HepG2 (cell line): Measurements from ENCODE around the gene SNAI3. TPM values are rescaled to one million over a fixed set of nuclear protein-coding genes. Genes with fewer than 3 reads are reported as not detected.

Experiments
- ESRRA ChIP-seq: sonication (generic); formaldehyde crosslinking; IDR thresholded peaks from 2 replicates; pipeline ENCODE4 v1.5.1; 2020; ENCODE audit warnings: mild to moderate bottlenecking, low read depth, missing genetic modification reagents
- IKZF5 ChIP-seq: IDR thresholded peaks from 2 replicates; pipeline ENCODE4 v1.6.1; 2018; ENCODE audit warnings: missing genetic modification reagents, mild to moderate bottlenecking, missing compliant biosample characterization
- NRL ChIP-seq: sonication (generic); formaldehyde crosslinking; IDR thresholded peaks from 2 replicates; pipeline ENCODE4 v1.5.0; 2020; ENCODE audit warnings: missing genetic modification reagents, mild to moderate bottlenecking, moderate library complexity, borderline replicate concordance
- PATZ1 ChIP-seq: sonication (generic); formaldehyde crosslinking; IDR thresholded peaks from 2 replicates; pipeline ENCODE4 v1.4.0; 2020; ENCODE audit warnings: missing genetic modification reagents
- PBX3 ChIP-seq: sonication (generic); formaldehyde crosslinking; IDR thresholded peaks from 2 replicates; pipeline ENCODE4 v1.8.1; 2023; ENCODE audit warnings: missing genetic modification reagents, inconsistent platforms, borderline replicate concordance
- PRMT3 ChIP-seq: sonication (generic); formaldehyde crosslinking; IDR thresholded peaks from 2 replicates; pipeline ENCODE4 v1.8.1; 2022; ENCODE audit warnings: low read depth, mild to moderate bottlenecking, moderate library complexity, missing genetic modification reagents, borderline replicate concordance
- SALL2 ChIP-seq: sonication (generic); formaldehyde crosslinking; IDR thresholded peaks from 2 replicates; pipeline ENCODE4 v1.8.1; 2023; ENCODE audit warnings: mild to moderate bottlenecking, missing genetic modification reagents, inconsistent platforms
- SNRNP70 ChIP-seq: fragments of 200-400 bp; formaldehyde crosslinking; IDR thresholded peaks from 2 replicates; pipeline ENCODE4 v1.6.1; 2017; ENCODE audit warnings: mild to moderate bottlenecking, low read depth, low read length, moderate library complexity
- ZFP91 ChIP-seq: sonication (generic); formaldehyde crosslinking; IDR thresholded peaks from 2 replicates; pipeline ENCODE4 v1.9.0; 2022; ENCODE audit warnings: missing genetic modification reagents, mild to moderate bottlenecking, borderline replicate concordance
- ZNF230 ChIP-seq: sonication (generic); formaldehyde crosslinking; IDR thresholded peaks from 2 replicates; pipeline ENCODE4 v1.4.0; 2020; ENCODE audit warnings: mild to moderate bottlenecking, missing genetic modification reagents
- ZNF251 ChIP-seq: sonication (generic); formaldehyde crosslinking; IDR thresholded peaks from 2 replicates; pipeline ENCODE4 v1.9.0; 2021; ENCODE audit warnings: mild to moderate bottlenecking, missing genetic modification reagents
- ZNF432 ChIP-seq: sonication (generic); formaldehyde crosslinking; IDR thresholded peaks from 2 replicates; pipeline ENCODE4 v1.5.0; 2020; ENCODE audit warnings: missing genetic modification reagents, mild to moderate bottlenecking, borderline replicate concordance
- ZNF749 ChIP-seq: sonication (generic); formaldehyde crosslinking; IDR thresholded peaks from 2 replicates; pipeline ENCODE4 v1.8.0; 2022; ENCODE audit warnings: mild to moderate bottlenecking, missing genetic modification reagents, moderate library complexity, borderline replicate concordance
- ZNF75D ChIP-seq: sonication (generic); formaldehyde crosslinking; IDR thresholded peaks from 2 replicates; pipeline ENCODE4 v1.8.1; 2023; ENCODE audit warnings: missing genetic modification reagents, mild to moderate bottlenecking, borderline replicate concordance
- ZNF841 ChIP-seq: sonication (generic); formaldehyde crosslinking; IDR thresholded peaks from 2 replicates; pipeline ENCODE4 v1.8.1; 2023; ENCODE audit warnings: missing genetic modification reagents, borderline replicate concordance
- polyA plus RNA-seq, 8 experiments: library from polyadenylated mRNA; depleted of rRNA in 3 of 8; stranded (reverse) in 7 of 8; unstranded in 1 of 8; fragments of >200 nt; fragmentation: Illumina TruSeq in 4 of 8; extraction: Trizol in 4 of 8; gene quantifications; 2 replicates each; pipeline versions ENCODE4 v1.2.1 to v1.2.3, GENCODE V29; 2011 to 2016; ENCODE audit warnings: low read depth in 4 of 8, missing spikeins in 1 of 8, mixed read lengths in 1 of 8; ENCODE audit not compliant: insufficient read depth in 1 of 8
- total RNA-seq, 5 experiments: library from RNA; depleted of rRNA; stranded (reverse); fragments of >200 nt; fragmentation: Illumina TruSeq; extraction: Trizol; gene quantifications; 2 replicates each; pipeline ENCODE4 v1.2.3, GENCODE V29; 2016; ENCODE audit warnings: low read depth in 1 of 5
- TF ChIP-seq, protein P1 (sequence below): IDR thresholded peaks from 2 replicates; pipeline ENCODE4 v1.6.1; 2016; ENCODE audit warnings: low read depth, missing genetic modification reagents, missing compliant biosample characterization

SNAI3 gene
- total and polyA plus RNA-seq, 2 of the 13 experiments (the other 11 are each of a cell fraction or from before 2014, with no cell fraction given), result 0.09 to 0.18 TPM

DNA sequence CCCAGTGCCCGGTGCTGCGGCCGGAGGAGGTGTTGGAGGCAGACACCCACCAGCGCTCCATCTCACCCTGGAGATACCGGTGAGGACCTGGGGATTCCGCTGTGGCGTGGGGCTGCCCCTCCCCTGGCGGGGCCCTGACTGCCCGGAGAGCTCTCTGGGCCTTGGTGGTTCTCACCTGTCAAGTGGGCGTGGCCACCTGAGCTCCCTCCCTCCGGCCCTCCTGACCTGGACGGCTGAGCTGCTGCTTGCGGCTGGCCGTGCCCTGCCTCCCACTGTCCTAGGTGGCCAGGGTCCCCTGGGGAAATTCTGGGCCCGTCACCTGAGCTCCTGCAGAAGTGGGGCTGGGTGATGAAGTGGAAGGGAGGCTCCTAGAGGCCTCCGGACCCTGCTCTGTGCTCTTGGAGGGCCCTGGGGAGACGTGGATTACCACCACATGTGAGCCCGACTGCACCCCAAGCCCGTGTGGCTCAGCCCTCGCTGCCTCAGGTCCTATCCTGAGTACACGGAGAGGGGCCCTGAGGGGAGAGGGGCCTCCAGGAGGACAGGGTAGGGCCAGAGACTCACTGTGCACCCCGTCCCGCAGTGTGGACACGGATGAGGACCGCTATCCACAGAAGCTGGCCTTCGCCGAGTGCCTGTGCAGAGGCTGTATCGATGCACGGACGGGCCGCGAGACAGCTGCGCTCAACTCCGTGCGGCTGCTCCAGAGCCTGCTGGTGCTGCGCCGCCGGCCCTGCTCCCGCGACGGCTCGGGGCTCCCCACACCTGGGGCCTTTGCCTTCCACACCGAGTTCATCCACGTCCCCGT lies 46.9 kb downstream of the SNAI3 start (continued):
- TF ChIP-seq PBX3 (no peak), ZNF749 (CRISPR knock-in tag) (no peak), SNRNP70 (no peak), ZNF230 (CRISPR knock-in tag) (no peak), ZNF75D (CRISPR knock-in tag) (no peak), ZNF841 (CRISPR knock-in tag) (no peak), ZNF432 (CRISPR knock-in tag) (no peak), PATZ1 (CRISPR knock-in tag) (no peak), SALL2 (CRISPR knock-in tag) (no peak), ESRRA (no peak), PRMT3 (CRISPR knock-in tag) (no peak), ZFP91 (CRISPR knock-in tag) (peak; percentile 70; the same call in 1 of the 2 replicates), NRL (0 out of 2 replicates have a peak, but pooled peaks have one; percentile 41), ZNF251 (CRISPR knock-in tag) (no peak), IKZF5 (CRISPR knock-in tag) (no peak)
- TF ChIP-seq, protein P1, sequence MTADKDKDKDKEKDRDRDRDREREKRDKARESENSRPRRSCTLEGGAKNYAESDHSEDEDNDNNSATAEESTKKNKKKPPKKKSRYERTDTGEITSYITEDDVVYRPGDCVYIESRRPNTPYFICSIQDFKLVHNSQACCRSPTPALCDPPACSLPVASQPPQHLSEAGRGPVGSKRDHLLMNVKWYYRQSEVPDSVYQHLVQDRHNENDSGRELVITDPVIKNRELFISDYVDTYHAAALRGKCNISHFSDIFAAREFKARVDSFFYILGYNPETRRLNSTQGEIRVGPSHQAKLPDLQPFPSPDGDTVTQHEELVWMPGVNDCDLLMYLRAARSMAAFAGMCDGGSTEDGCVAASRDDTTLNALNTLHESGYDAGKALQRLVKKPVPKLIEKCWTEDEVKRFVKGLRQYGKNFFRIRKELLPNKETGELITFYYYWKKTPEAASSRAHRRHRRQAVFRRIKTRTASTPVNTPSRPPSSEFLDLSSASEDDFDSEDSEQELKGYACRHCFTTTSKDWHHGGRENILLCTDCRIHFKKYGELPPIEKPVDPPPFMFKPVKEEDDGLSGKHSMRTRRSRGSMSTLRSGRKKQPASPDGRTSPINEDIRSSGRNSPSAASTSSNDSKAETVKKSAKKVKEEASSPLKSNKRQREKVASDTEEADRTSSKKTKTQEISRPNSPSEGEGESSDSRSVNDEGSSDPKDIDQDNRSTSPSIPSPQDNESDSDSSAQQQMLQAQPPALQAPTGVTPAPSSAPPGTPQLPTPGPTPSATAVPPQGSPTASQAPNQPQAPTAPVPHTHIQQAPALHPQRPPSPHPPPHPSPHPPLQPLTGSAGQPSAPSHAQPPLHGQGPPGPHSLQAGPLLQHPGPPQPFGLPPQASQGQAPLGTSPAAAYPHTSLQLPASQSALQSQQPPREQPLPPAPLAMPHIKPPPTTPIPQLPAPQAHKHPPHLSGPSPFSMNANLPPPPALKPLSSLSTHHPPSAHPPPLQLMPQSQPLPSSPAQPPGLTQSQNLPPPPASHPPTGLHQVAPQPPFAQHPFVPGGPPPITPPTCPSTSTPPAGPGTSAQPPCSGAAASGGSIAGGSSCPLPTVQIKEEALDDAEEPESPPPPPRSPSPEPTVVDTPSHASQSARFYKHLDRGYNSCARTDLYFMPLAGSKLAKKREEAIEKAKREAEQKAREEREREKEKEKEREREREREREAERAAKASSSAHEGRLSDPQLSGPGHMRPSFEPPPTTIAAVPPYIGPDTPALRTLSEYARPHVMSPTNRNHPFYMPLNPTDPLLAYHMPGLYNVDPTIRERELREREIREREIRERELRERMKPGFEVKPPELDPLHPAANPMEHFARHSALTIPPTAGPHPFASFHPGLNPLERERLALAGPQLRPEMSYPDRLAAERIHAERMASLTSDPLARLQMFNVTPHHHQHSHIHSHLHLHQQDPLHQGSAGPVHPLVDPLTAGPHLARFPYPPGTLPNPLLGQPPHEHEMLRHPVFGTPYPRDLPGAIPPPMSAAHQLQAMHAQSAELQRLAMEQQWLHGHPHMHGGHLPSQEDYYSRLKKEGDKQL (CRISPR knock-in tag), result no peak
